Measurements from ENCODE around the gene KANK2.

- TF ChIP-seq EZH2 (IDR thresholded peaks at IDR 0.05): no peak
- no peak for TF ChIP-seq POLR2AphosphoS5 (IDR thresholded peaks at IDR 0.05; ENCODE audit: borderline replicate concordance, low read depth, low read length)
These were observed 30.8 kb downstream of the KANK2 start for GRCh38 chr19:11166281-11167142.

Measured in SK-N-MC (cell line).